ENCODE results near the gene GALNT6. TPM values are rescaled to one million over a fixed set of nuclear protein-coding genes. Genes with fewer than 3 reads are reported as not detected.

GALNT6 gene
- polyA plus RNA-seq, 1 donor from 2014 or later = not detected

GRCh38 chr12:51395283-51396230 is 4.4 kb upstream of the GALNT6 start:
- TF ChIP-seq REST (IDR thresholded peaks at IDR 0.05; ENCODE audit: borderline replicate concordance) (no peak), EP300 (conservative IDR thresholded peaks at IDR 0.05; ENCODE audit: poor library complexity, severe bottlenecking) (no peak), SMC3 (conservative IDR thresholded peaks at IDR 0.05; ENCODE audit: poor library complexity) (no peak), EZH2 (IDR thresholded peaks at IDR 0.05; ENCODE audit: borderline replicate concordance, insufficient read depth, low read length, poor library complexity, severe bottlenecking) (no peak), MXI1 (conservative IDR thresholded peaks at IDR 0.05; ENCODE audit: poor library complexity, severe bottlenecking) (no peak), POLR2AphosphoS5 (IDR thresholded peaks at IDR 0.05) (no peak), TAF1 (IDR thresholded peaks at IDR 0.05; ENCODE audit: low read depth) (no peak), RAD21 (conservative IDR thresholded peaks at IDR 0.05) (no peak)
- TF ChIP-seq, protein P1, sequence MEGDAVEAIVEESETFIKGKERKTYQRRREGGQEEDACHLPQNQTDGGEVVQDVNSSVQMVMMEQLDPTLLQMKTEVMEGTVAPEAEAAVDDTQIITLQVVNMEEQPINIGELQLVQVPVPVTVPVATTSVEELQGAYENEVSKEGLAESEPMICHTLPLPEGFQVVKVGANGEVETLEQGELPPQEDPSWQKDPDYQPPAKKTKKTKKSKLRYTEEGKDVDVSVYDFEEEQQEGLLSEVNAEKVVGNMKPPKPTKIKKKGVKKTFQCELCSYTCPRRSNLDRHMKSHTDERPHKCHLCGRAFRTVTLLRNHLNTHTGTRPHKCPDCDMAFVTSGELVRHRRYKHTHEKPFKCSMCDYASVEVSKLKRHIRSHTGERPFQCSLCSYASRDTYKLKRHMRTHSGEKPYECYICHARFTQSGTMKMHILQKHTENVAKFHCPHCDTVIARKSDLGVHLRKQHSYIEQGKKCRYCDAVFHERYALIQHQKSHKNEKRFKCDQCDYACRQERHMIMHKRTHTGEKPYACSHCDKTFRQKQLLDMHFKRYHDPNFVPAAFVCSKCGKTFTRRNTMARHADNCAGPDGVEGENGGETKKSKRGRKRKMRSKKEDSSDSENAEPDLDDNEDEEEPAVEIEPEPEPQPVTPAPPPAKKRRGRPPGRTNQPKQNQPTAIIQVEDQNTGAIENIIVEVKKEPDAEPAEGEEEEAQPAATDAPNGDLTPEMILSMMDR (IDR thresholded peaks at IDR 0.05; ENCODE audit: poor library complexity, severe bottlenecking) = no peak
- no peaks in the 10 kb centered on the region for H3F3A ChIP-seq (ENCODE audit: insufficient read depth, low read length, poor library complexity, severe bottlenecking)
- H3K4me2 ChIP-seq (ENCODE audit: low read length) = no peak overlapping the region
- H3K9me3 ChIP-seq (ENCODE audit: low read length) = no peaks in the 10 kb centered on the region
- no peak overlapping the region for H3K9ac ChIP-seq (ENCODE audit: low read length)
- no peaks in the 10 kb centered on the region for H3K36me3 ChIP-seq (ENCODE audit: insufficient read depth, low read length)
- peaks cover 43% of the 10 kb centered on the region for H3K27me3 ChIP-seq (ENCODE audit: insufficient read depth, low read depth, low read length)
- no peaks in the 10 kb centered on the region for H3K79me2 ChIP-seq (replicated peaks; ENCODE audit: insufficient read depth, low read length)
- no peak overlapping the region for H3K4me3 ChIP-seq (ENCODE audit: low read length)
- H3K9me2 ChIP-seq (ENCODE audit: insufficient read depth, low read length) = no peaks in the 10 kb centered on the region
- no peaks in the 10 kb centered on the region for H4K20me1 ChIP-seq (ENCODE audit: insufficient read depth)
- no peak overlapping the region for H2AFZ ChIP-seq (ENCODE audit: low read depth, low read length)
- no peak overlapping the region for H3K27ac ChIP-seq (ENCODE audit: low read length)

DNA sequence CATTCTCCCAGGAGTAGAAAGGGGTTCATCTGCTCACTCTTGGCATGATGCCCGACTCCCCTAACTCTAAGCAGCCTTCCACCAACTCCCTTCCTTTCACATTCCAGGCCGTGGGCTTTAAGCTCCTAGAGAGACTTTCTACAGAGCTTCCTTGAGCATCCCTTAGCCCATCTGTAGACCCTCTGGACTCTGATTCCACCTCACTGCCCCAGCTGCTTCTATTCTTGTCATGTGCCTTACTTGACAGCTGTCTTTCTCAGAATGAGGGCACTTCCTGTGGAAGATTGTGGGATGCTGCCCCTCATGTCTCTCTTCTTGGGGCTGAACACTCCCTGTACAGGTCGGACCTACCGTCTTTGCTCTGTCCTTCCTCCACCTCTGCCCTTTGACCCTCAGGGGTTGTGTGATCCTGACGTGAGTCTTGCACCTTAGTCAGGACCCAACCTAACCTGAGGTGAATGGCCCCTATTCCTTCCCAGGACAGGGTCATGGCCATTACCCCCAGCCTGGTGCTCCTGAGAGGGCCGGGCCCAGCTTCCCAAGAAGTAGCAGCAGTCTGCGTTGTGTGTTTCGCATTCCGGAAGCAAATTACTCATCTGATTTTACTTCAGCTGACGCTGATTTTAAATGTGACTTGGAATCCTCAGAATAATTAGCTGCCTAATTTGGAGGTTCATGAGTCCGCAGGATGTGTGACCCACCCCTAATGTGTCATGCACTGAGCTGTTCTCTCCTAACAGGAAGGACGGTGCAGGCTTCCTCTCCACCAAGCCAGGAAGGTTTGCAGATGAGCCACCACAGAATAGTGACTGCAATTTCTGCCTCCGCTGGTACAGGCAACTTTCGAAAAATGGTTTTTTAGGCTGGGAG is 2.7 kb upstream of the GALNT6 start:
- H3K79me2 ChIP-seq (replicated peaks; ENCODE audit: insufficient read depth, low read length) = no peaks in the 10 kb centered on the region
- H3K4me2 ChIP-seq (ENCODE audit: low read length) = no peak overlapping the region
- peaks cover 51% of the 10 kb centered on the region for H3K27me3 ChIP-seq (ENCODE audit: insufficient read depth, low read depth, low read length)
- no peaks in the 10 kb centered on the region for H3K9me3 ChIP-seq (ENCODE audit: low read length)
- TF ChIP-seq EZH2 (IDR thresholded peaks at IDR 0.05; ENCODE audit: borderline replicate concordance, insufficient read depth, low read length, poor library complexity, severe bottlenecking) (no peak), TAF1 (IDR thresholded peaks at IDR 0.05; ENCODE audit: low read depth) (no peak), REST (IDR thresholded peaks at IDR 0.05; ENCODE audit: borderline replicate concordance) (no peak), POLR2AphosphoS5 (IDR thresholded peaks at IDR 0.05) (no peak), RAD21 (conservative IDR thresholded peaks at IDR 0.05) (no peak), MXI1 (conservative IDR thresholded peaks at IDR 0.05; ENCODE audit: poor library complexity, severe bottlenecking) (no peak), EP300 (conservative IDR thresholded peaks at IDR 0.05; ENCODE audit: poor library complexity, severe bottlenecking) (no peak), SMC3 (conservative IDR thresholded peaks at IDR 0.05; ENCODE audit: poor library complexity) (no peak)
- TF ChIP-seq, protein P1 (IDR thresholded peaks at IDR 0.05; ENCODE audit: poor library complexity, severe bottlenecking) = no peak
- no peaks in the 10 kb centered on the region for H3F3A ChIP-seq (ENCODE audit: insufficient read depth, low read length, poor library complexity, severe bottlenecking)
- no peak overlapping the region for H3K4me3 ChIP-seq (ENCODE audit: low read length)
- H4K20me1 ChIP-seq (ENCODE audit: insufficient read depth) = no peaks in the 10 kb centered on the region
- H2AFZ ChIP-seq (ENCODE audit: low read depth, low read length) = no peak overlapping the region
- no peaks in the 10 kb centered on the region for H3K9me2 ChIP-seq (ENCODE audit: insufficient read depth, low read length)
- H3K9ac ChIP-seq (ENCODE audit: low read length) = no peak overlapping the region
- H3K27ac ChIP-seq (ENCODE audit: low read length) = no peak overlapping the region
- H3K36me3 ChIP-seq (ENCODE audit: insufficient read depth, low read length) = no peaks in the 10 kb centered on the region
